DMS79 treated with DMSO at 0.1 percent for 48 hours (cell line): Measurements from ENCODE around the gene PHACTR3.

Experiments used
- DNase-seq: peaks from one replicate; lab custom pipeline; 2025; lab: John Stamatoyannopoulos, UW

PHACTR3 gene

GRCh38 chr20:59751075-59751711 lies 146.9 kb downstream of the PHACTR3 start:
- DNase-seq = peak; percentile 29

- DNase-seq = no peak
Observed at GRCh38 chr20:59752101-59752586, 147.8 kb downstream of the PHACTR3 start.

DNA sequence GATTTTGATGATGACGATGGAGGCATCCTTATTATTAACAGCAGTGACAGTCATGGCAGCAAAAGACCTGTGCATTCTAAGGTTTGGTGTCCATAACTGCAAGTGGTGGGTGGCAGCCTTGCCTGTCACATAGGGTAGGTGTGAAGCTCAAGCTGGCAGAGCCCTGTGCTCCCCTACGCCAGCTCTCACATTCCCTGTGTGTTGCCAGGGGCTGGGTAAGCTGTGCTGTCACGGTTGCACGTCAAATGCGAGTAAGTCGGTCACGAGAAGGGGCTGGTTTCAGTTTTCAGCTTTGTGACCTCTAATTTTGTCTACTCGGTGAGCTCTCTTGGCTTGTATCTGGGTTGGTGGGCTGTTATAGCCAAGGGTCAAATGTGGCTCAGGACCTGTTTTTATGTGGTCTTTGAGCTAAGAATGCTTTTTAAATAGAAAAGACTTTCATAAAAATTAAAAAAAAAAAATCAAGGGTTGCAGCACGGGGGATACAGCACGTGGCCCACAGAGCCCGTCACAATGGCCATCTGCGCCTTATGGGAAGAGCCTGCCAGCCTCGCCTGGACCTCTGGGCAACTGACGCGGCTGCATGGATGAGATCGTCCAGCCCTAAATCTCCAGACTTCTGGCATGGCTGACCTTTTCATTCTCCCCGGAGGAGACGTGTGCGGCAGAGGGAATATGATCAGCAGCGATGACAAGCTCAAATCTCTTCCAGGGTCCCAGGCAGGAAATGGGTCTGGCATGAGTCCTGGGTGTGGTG lies 148.5 kb downstream of the PHACTR3 start:
- DNase-seq = no peak

DNA sequence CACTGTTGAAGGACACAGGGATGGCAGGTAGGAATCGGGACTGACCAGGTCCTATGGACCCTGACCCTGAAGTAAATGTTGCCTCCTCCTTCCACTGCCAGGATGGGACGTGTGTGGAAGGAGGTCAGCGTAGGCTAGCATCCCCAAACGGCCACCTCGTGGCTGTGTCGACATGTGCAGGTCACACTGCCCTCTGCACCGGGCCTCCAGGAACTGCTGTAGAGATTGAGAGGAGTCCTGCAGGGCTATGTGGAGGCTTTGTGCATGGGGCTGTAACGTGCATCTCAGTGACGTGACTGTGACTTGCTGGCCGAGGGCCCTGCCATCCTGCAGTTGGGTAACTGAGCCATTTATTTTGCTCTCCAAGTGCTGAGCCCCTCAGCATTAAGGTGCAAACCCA lies 149.5 kb downstream of the PHACTR3 start:
- no peak for DNase-seq

DNA sequence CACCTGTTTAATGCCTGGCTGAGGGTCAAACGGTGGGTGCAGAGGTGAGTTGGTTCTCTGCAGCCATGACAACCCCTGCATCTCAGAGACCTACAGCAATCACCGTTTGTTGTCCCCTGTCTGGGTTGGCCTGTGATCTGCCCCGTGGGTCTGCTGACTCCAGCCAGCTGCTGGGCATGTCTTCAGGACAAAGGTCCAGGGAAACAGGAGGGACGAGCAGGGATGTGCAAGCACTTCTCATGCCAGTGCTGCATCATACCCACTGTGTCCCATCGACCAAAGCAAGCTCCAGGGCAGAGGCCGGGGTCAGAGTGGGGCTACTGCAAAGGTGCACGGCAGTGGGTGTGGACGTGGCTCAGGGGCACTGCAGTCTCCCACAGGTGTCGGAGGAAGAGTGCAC lies 150.2 kb downstream of the PHACTR3 start:
- no peak for DNase-seq

DNA sequence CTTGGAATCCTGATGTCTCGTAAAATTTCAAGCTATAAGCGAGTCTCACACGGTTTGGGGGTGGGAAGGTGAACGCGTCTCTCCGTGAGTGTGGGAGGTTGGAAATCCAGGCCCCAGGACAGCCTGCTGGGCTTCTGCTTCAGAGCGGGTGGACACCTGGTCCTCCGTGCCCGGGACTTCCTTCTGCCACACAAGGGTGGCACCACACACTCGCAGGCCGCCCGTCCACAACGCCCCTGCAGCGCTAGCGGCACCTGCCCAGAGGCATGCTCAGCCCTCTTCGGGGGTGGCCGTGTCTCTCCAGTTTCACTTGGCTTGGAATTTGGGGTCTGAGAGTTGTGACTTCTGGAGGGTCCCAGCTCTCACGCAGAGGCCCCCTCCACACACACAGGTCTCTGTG lies 151.9 kb downstream of the PHACTR3 start:
- DNase-seq = no peak

- no peak for DNase-seq
Observed at GRCh38 chr20:59764037-59764436, 159.7 kb downstream of the PHACTR3 start.

GRCh38 chr20:59765599-59766177 lies 161.3 kb downstream of the PHACTR3 start:
- DNase-seq = no peak

DNA sequence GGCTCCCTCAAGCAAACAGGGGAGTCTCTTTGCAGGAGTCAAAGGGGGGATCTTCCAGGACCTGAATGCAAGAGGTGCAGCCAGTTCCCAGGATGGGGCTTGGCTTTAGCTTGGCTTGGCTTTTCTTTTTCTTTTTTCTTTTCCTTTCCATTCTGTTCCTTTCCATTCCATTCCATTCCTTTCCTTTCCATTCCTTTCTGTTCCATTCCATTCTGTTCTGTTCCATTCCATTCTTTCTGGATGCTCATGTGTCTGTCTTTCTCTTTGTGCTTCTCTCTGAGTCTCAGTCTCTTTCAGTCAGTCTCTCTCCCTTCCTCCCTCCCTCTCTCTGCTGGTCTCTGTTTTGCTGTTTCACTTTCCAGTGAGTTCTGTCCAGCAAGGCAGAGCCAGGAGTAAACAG lies 163.3 kb downstream of the PHACTR3 start:
- no peak for DNase-seq

GRCh38 chr20:59770270-59770669 lies 165.9 kb downstream of the PHACTR3 start:
- no peak for DNase-seq

DNA sequence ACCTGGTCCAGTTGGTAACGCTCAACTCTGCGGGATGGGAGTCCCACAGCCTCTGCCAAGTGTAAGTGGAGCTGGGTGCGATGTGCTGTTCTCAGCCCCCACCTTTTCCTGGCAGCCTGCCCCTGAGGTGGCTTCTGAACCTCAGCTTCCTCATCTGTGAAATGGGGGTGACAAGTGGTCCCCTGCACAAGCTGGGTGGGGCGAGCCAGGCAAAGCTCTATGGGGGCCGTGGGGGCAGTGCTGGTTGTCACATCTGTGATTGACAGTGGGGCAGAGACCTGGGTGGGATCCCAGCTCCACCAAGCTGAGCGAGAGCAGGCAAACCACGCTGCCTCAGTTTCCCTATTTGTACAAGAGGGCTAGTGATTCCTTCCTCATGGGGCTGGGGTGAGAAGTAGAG lies 166.5 kb downstream of the PHACTR3 start:
- no peak for DNase-seq

DNA sequence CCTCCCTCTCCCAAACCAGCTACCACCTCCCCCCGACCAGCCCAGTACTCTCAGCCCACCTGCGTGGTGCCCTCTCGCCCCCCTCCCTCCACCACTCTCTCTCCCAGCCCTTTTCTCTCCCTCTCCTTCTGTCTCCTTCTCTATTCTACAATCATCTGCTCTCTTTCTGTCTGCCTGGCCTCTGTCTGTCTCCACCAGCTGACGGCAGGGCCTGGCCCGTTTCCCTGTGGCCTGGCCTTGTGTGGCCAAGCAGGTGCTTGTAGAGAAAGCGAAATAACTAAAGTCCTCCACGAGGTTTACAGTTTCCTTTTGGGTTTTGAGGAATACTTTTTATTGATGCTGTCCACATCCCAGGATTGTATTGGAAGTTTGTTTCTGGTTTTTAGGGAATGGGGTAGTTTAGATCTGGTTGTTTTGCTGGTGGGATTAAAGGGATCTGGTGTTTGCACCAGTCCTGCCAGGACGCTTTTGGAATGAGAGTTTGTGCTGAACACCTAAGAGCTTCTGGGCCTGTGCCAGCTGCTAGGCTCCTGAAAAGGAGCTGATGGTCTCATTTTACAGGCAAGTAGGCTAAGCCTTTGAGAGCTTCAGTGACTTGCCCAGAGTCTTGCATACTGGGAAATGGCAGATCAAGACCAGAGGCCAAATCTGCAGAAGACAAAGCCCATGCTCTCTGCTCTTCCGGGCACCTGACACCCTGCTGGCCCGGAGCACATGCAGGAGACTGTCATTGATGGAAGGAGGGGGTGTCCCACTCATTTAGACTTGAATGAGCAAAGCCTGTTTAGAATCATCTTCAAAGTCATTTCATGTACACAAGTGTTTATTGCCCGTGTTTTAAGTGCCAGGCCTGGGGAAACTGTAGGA lies 167.4 kb downstream of the PHACTR3 start:
- DNase-seq = peak; percentile 84

GRCh38 chr20:59772373-59772705 lies 168.0 kb downstream of the PHACTR3 start:
- DNase-seq = peak; percentile 32

DNA sequence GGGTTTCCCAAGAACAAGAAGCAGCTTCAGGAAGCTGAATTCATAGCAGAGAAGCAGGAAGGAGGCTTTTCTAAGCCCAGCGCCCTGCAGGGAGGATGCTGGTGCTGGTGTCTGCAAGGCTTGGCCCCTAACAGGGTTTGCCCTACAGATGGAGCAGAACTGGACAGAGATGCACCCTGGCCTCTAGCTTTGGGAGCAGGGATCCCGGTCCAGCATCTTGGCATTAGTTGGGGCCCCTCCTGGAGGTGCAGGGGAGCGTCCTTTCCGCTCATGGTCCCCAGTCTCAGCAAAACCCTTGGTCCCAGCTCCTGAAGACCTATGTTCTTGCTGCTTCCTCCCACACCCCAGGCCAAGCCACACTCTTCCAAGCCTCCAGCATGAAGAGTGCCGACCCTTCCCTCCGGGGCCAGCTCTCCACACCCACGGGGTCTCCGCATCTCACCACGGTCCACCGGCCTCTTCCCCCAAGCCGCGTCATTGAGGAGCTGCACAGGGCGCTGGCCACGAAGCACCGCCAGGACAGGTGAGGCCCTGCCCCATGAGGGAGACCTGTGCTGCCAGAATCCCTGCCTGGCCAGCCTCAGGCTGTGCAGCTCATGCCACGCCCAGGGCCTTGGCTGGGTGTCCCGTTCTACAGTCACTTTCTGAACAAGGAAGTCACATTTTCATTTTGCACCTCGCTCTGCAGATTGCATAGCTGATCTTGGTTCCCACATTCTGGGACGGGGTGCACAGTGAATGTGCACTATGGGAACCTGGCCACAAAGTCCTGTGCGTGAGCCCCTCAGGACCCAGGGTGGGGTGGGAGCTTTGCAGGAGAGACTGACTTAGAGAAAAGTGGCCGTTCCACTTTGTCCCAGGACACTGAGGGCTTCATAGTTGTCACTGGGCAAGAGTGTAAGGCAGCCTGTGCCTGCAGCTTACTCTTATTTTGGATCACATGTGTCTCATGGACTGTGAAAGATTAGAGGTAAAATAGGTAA lies 168.9 kb downstream of the PHACTR3 start:
- no peak for DNase-seq

GRCh38 chr20:59774204-59774641 lies 169.9 kb downstream of the PHACTR3 start:
- DNase-seq = no peak

DNA sequence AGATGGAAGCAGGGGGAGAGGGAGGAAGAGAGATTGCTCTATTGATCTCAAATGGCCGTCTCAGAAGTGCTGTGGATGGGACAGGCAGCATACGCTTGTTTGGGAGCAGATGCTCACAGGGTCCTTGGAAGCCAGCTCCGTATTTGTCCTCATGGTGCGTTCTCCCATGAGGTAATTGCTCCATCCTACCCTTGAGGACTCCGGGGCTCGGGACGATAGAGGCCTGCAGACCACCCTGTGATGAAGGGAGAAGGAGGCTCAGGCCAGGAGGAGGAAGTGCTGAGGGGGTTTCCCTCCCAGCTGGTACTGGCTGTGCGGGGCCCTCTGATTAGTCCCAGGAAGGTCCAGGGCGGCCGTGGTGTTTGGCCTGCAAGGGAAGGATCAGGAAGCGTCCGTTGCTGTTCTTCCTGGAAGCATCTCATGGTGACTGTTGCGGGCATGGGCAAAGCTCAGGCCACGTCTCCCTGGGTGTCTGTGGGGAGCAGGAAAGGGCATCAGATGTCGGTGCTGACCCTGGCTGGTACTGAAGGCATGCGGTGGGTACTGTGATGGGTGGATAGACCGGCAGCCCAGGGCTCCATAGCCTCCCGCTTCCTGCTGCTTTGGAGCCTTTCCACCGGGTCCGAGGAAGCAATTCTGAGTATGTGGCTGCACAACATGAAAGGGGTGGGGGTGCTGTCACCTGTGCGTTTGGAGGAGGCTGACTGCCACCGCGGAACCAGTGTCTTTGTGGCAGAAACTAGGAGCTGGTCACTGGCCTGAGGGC lies 170.8 kb downstream of the PHACTR3 start:
- no peak for DNase-seq

DNA sequence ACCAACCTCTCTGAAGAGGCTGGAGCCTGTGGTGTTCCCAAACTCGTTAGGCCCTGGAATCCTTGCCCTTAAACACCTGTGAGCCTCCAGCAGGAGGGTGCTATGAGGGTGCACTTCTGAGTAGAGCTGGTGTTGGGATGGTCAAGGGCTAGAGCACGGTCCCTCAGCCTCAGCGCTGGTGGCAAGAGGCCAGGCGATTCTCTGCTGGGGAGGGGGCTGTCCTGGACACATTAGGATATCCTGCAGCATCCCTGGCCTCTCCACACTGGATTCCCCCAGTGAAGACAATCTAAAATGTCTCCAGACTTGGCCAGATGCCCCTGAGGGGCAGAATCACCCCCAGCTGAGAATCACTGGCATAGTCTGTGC lies 171.3 kb downstream of the PHACTR3 start:
- no peak for DNase-seq

DNA sequence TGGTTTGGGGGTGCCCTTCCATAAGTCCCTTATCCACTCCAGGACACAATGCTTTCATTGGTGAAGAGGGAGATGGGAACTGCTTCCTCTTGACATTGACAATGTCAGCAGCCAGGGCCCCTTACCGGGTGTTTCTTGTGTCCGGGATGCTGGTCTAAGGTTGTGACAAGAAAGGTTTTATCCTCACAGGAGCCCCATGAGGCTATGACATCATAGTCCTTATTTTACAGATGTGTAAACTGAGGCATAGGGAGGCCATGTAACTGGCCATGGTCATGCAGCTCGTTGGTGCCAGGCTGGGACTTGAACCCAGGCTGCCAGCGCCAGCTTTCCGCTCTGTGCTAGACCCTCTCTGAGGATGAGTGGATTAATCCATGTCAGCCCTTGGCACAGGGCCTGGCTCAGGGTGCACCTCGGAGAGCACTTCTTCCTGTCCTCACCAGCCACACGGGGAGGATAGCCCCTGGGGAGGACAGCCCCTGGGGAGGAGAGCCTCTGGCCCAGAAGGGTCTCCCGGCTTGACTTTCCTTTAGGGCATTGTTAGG lies 171.8 kb downstream of the PHACTR3 start:
- no peak for DNase-seq

DNA sequence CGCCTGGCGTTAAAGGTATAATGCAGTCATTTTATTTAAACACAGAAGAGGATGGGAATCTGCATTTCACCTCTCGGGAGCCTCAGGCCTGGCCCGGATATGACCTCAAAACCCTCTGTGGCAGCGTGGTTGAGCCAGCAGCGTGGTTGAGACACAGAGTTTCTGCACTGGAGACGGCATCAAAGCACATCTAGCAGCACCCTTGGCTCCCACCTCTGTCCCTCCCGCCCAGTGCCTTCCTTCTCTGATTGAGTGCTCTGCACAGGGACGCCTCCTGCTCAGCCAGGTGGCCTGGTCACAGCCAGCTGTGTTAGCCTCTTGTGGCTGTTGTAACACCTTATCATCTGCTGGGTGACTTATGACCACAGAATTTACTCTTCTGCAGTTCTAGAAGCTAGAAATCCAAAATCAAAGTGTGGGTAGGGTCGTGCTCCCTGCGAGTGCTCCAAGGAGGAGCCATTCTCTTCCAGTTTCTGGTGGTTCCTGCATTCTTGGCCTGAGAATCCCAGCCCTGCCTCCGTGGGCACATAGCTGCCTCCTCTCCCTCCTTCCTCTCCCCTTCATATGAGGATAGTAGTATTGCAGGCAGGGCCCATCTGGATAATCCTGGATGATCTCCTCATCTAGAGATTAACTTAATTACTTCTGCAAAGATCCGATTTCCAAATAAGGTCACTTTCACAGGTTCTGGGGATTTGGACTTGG lies 172.4 kb downstream of the PHACTR3 start:
- no peak for DNase-seq

DNA sequence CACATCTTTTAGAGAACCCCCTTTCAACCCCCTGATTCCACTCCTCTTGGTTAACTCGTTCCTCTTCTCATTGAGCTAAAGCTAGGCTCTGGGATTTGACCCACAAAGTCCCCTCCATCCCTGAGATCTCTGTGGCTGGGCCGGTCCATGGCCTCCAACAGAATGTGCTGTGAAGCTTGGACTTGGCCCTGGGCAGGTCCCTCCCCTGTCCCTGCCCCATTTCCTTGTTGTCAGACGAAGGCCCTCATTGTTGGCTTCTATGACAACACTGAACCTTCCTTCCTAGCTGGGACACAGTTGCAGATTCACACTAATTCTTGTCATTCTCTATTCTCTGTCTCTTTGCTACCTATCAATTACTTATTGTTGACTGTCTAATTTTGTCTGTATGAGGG lies 173.0 kb downstream of the PHACTR3 start:
- DNase-seq = no peak
